BJ (cell line): ENCODE measurements around the gene WSCD1. TPM values are rescaled to one million over a fixed set of nuclear protein-coding genes. Genes with fewer than 3 reads are reported as not detected.

Source experiments
- CTCF ChIA-PET: fragments of 350-600 bp; formaldehyde crosslinking; extraction: SDS; loops from one replicate; lab custom pipeline; 2021; ENCODE audit warnings: antibody characterized with exemption, inconsistent platforms; lab: Yijun Ruan, JAX
- POLR2A ChIA-PET: fragments of 300-600 bp; sonication (Branson Sonifier 250); formaldehyde crosslinking; extraction: SDS; loops from one replicate; lab custom pipeline; 2021; ENCODE audit warnings: antibody characterized with exemption; lab: Charles Lee
- DNase-seq: peaks from one replicate; pipeline ENCODE4 v3.0.0-alpha.2; 2011; ENCODE audit warnings: low read depth
- H3K27me3 ChIP-seq: 2 replicates; pipeline ENCODE4 v1.6.0; 2011; ENCODE audit warnings: low read length; ENCODE audit not compliant: control insufficient read depth, insufficient read depth
- H3K36me3 ChIP-seq: 2 replicates; pipeline ENCODE4 v1.5.1; 2011; ENCODE audit warnings: low read length; ENCODE audit not compliant: control insufficient read depth, insufficient read depth
- H3K4me3 ChIP-seq: 2 replicates; pipeline ENCODE4 v1.5.1; 2011; ENCODE audit warnings: low read depth, mild to moderate bottlenecking, control low read depth, low read length
- polyA plus RNA-seq: library from polyadenylated mRNA; depleted of rRNA; stranded (reverse); fragments of >200 nt; gene quantifications from 2 replicates; pipeline ENCODE4 v1.2.3, GENCODE V29; 2011
- TF ChIP-seq, protein P1 (sequence below): IDR thresholded peaks from 2 replicates; pipeline ENCODE4 v1.5.1; 2011; ENCODE audit warnings: low read depth, mild to moderate bottlenecking, control low read depth, inconsistent platforms, low read length, moderate library complexity; ENCODE audit not compliant: insufficient read depth

WSCD1 gene
- polyA plus RNA-seq, 1 experiment: 1.0 TPM

DNA sequence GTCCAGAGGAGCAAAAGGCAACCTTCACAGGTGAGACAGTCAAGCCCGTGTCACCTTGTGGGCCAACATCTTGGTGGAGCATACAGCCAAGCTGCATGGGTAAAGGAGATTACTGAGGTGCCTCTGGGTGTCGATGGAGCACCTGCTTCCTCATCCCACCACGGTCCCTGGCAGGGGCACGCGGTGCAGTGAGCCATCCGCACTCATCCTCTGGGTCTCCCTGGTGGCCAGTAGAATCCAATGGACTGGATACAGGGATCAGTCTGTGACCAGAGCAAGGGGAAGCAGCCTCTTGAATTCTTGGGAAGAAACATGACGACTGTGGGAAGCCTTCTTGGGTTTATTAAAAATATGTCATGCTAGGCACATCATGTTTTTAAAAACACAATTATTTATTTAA, 4.8 kb upstream of the WSCD1 start:
- H3K36me3 ChIP-seq: no peaks in the 10 kb centered on the region
- H3K4me3 ChIP-seq: no peak overlapping the region
- TF ChIP-seq, protein P1, sequence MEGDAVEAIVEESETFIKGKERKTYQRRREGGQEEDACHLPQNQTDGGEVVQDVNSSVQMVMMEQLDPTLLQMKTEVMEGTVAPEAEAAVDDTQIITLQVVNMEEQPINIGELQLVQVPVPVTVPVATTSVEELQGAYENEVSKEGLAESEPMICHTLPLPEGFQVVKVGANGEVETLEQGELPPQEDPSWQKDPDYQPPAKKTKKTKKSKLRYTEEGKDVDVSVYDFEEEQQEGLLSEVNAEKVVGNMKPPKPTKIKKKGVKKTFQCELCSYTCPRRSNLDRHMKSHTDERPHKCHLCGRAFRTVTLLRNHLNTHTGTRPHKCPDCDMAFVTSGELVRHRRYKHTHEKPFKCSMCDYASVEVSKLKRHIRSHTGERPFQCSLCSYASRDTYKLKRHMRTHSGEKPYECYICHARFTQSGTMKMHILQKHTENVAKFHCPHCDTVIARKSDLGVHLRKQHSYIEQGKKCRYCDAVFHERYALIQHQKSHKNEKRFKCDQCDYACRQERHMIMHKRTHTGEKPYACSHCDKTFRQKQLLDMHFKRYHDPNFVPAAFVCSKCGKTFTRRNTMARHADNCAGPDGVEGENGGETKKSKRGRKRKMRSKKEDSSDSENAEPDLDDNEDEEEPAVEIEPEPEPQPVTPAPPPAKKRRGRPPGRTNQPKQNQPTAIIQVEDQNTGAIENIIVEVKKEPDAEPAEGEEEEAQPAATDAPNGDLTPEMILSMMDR: no peak
- CTCF ChIA-PET: no interaction called here
- peaks cover 14% of the 10 kb centered on the region for H3K27me3 ChIP-seq
- POLR2A ChIA-PET: no interaction called here
- DNase-seq: no peak

GRCh38 chr17:6066183-6066948, 3.8 kb upstream of the WSCD1 start:
- Histone ChIP-seq H3K27me3 (peaks cover 17% of the 10 kb centered on the region), H3K4me3 (no peak overlapping the region), H3K36me3 (no peaks in the 10 kb centered on the region)
- TF ChIP-seq, protein P1: no peak
- no peak for DNase-seq
- ChIA-PET POLR2A (no interaction called here), CTCF (no interaction called here)

DNA sequence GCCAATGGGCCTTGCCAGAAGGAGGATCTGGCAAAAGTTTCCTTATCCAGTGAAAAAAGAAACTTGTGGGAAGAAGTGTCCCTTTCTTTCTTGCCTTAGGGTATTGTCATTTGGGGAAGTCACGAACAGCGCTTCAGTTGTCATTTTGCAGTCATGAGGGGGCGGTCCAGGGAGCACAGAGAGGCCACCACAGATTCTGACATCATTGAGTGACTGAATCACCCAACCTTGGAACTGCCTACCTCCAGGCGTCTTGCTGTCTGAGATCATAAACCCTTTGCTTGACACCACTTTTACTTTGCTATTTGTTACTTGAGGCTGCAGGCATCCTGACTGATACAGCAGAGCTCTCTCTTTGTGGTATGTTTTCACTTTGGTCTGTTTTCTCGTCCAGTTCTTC, 3.1 kb upstream of the WSCD1 start:
- POLR2A ChIA-PET: no interaction called here
- Histone ChIP-seq H3K36me3 (no peaks in the 10 kb centered on the region), H3K4me3 (no peak overlapping the region), H3K27me3 (peaks cover 17% of the 10 kb centered on the region)
- TF ChIP-seq, protein P1: no peak
- CTCF ChIA-PET: interaction anchor here (0.6 to 1.4 kb wide), 2 partner anchors 7 to 443 kb away, joined by 3 read pairs; no protein-coding TSS in a partner anchor
- DNase-seq: no peak

DNA sequence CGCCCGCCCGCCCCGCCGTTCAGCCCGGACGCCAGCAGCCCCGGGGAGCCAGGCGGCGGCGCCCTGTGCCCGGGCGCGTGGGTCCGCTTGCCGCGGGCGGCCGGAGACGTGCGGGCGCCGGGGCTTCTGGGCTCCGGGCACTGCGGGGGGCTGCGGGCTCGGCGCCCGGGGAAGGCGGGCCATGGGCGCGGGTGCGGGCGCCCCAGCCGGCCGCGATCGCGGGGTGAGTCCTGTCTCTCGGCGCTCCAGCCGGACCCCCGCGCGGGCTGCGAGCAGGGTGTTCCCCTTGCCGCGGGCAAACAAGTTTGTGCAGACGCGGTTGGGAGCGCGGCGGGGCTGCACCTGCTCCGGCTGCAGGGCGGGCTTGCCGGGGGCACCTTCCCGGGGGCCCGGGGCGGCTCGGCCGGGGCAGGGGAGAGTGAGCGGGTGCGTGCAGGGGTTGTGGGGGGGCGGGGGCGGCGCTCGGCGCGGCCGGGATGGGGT, 292 bp downstream of the WSCD1 start:
- Histone ChIP-seq H3K36me3 (no peaks in the 10 kb centered on the region), H3K4me3 (peak overlapping the region; percentile 33), H3K27me3 (peaks cover 15% of the 10 kb centered on the region)
- TF ChIP-seq, protein P1: no peak
- CTCF ChIA-PET: interaction anchor here (1.1 kb wide), 1 partner anchor 482 kb away, joined by 3 read pairs; no protein-coding TSS in a partner anchor
- POLR2A ChIA-PET: no interaction called here
- no peak for DNase-seq

- ChIA-PET POLR2A (no interaction called here), CTCF (interaction anchor here (0.9 to 1.6 kb wide), 3 partner anchors 11 to 483 kb away, joined by 3 to 5 read pairs (median 3); no protein-coding TSS in a partner anchor)
- no peak for DNase-seq
- TF ChIP-seq, protein P1: no peak
- H3K27me3 ChIP-seq: peaks cover 15% of the 10 kb centered on the region
- peak overlapping the region; percentile 33 for H3K4me3 ChIP-seq
- no peaks in the 10 kb centered on the region for H3K36me3 ChIP-seq
Measured at GRCh38 chr17:6070913-6071511, 833 bp downstream of the WSCD1 start.
